Epithelial cell of proximal tubule (primary cell): ENCODE results near the gene SEC14L2. TPM values are rescaled to one million over a fixed set of nuclear protein-coding genes. Genes with fewer than 3 reads are reported as not detected.

Experiments
- DNase-seq: peaks from one replicate; pipeline ENCODE4 v3.0.0-alpha.2; 2011; ENCODE audit warnings: low read depth
- H3K4me3 ChIP-seq: 2 replicates; pipeline ENCODE4 v1.5.1; 2011; ENCODE audit warnings: low read depth, mild to moderate bottlenecking, low read length
- CTCF ChIP-seq: conservative IDR thresholded peaks from 2 replicates; pipeline ENCODE4 v1.5.1; 2012; ENCODE audit warnings: low read depth, mild to moderate bottlenecking, low read length
- total RNA-seq: library from RNA; depleted of rRNA; stranded (reverse); fragments of >200 nt; gene quantifications from 2 replicates; pipeline ENCODE4 v1.2.3, GENCODE V29; 2015

The SEC14L2 gene
- total RNA-seq, 1 donor from 2014 or later: 49.6 TPM

GRCh38 chr22:30422481-30423300, 25.9 kb downstream of the SEC14L2 start:
- peak; percentile 74 for DNase-seq
- H3K4me3 ChIP-seq: peak overlapping the region; percentile 68
- no peak for TF ChIP-seq CTCF

GRCh38 chr22:30423301-30423958, 26.6 kb downstream of the SEC14L2 start:
- H3K4me3 ChIP-seq: peak overlapping the region; percentile 68
- no peak for DNase-seq
- TF ChIP-seq CTCF: no peak

GRCh38 chr22:30423959-30424533, 27.2 kb downstream of the SEC14L2 start:
- peak overlapping the region; percentile 68 for H3K4me3 ChIP-seq
- peak; percentile 93 for DNase-seq
- TF ChIP-seq CTCF: no peak

GRCh38 chr22:30424534-30425326, 27.9 kb downstream of the SEC14L2 start:
- no peak for DNase-seq
- peak; percentile 19 for TF ChIP-seq CTCF
- peak overlapping the region; percentile 68 for H3K4me3 ChIP-seq

GRCh38 chr22:30425327-30425615, 28.5 kb downstream of the SEC14L2 start:
- DNase-seq: no peak
- no peak for TF ChIP-seq CTCF
- peak overlapping the region; percentile 68 for H3K4me3 ChIP-seq

- DNase-seq: no peak
- TF ChIP-seq CTCF: peak; percentile 12
- peak within 1 kb of the TSS; percentile 68 for H3K4me3 ChIP-seq
These were observed 29.0 kb downstream of the SEC14L2 start, which contains the start of gene MTFP1 for GRCh38 chr22:30425616-30426387. Gene MTFP1 (plus strand): TSS chr22:30425768. CDS start chr22:30425880, 112 bp downstream.
